ENCODE results near the gene SLC28A1.
"Not testable (repeated sequence)": the region's sequence is repeated elsewhere in the genome, so short reads cannot be mapped to it uniquely, and the experiment has no call there.

The SLC28A1 gene

GRCh38 chr15:84973492-84974460 lies 89.3 kb downstream of the SLC28A1 start:
- no peak for DNase-seq

DNA sequence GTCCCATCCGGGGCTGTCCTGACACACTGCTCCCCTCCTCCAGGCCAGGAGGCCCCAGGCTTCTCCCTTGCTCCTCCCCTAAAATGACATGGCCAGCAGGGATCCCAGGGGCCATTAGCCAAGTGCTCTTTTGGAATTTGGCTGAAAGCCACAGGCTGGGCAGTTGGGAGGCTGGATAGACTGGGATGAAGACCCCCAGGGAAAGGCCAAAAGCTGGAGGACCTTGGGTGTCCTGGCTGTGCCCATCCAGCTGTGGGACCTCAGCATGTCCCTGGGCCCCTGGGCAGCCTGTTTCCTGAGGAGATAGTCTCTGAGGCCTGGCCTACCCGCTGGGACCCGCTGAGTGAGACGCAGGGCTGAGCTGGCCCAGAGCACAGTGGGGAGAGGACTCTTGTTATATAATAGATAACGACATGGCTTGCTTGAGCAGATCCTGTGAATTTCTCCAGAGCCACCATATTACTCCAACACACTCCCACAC lies 91.4 kb downstream of the SLC28A1 start:
- DNase-seq: no peak

- DNase-seq: no peak
These were observed 92.4 kb downstream of the SLC28A1 start for GRCh38 chr15:84976746-84977345.

GRCh38 chr15:84979651-84980050 lies 95.2 kb downstream of the SLC28A1 start:
- no peak for DNase-seq

DNA sequence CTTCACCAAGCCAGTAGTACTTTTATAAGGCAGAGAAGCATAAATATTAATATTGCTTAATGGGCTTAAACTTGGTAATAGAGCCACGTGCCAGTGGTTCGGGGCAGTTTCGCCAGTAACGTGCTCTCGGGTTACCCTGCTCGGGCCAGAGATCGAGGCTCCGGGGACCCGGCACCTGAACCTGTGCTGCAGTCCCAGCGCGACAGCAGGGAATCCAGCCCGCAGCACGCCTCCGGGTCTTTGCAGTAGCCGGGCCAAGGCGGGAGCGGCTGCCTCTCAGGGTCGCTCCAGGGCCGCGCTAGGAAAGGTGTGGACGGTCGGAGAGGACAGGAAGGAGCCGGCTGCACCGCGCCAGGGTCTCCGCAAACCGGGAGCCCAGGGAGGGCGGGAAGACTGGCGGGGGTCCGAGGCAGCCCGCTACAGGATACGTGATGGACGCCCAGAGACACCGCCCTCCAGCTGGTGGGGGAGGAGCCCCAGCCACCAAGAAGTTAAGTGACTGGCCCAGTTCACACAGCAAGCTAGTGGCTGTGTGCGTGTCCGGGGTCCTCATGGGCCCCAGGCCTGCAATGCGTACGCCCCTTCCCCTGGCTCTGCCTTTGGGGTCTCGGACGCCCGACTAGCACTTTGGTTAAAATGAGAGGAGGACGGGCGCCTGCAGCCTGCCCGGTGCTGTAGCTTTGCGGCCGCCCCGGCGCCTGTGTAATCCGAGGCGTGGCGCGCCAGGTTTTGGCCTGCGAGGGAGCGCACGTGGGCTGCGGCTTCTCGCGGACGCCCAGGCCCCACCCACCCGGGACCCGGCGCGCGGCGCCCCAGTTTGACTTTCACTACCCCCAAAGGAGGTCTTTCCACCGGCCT lies 96.0 kb downstream of the SLC28A1 start:
- peak; percentile 84 for DNase-seq

DNA sequence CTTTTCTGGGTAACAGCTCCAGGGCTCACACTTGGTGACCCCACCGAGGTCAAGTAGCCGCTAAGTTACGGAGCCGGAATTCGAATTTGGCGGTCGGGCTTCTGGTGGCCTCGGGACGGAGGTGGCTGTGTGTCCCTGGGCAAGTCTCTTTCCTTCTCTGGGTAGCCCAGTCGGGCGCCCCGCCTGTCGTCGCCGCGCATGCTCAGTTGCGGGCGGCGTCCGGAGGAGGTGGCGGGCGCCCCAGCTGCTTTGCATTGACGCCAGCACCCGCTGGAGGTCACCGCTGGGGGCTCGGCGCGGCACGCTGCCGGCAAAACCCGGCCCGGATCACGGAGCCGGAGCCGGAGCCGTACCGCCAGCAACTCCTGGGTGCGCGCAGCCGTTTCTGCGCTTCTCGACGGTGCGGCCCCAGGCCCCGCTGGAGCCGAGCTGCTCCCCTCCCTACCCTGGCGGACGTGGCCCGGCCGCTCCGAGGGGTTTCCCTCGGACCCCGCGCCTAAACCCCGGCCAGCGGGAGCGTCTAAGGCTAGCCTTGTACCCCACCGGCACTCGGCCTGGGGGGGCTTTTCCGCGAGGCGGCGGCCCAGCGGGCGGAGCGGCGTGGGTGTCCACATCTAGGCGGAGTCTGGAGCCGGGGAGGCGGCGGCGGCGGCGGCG lies 96.7 kb downstream of the SLC28A1 start:
- peak; percentile 96 for DNase-seq

DNA sequence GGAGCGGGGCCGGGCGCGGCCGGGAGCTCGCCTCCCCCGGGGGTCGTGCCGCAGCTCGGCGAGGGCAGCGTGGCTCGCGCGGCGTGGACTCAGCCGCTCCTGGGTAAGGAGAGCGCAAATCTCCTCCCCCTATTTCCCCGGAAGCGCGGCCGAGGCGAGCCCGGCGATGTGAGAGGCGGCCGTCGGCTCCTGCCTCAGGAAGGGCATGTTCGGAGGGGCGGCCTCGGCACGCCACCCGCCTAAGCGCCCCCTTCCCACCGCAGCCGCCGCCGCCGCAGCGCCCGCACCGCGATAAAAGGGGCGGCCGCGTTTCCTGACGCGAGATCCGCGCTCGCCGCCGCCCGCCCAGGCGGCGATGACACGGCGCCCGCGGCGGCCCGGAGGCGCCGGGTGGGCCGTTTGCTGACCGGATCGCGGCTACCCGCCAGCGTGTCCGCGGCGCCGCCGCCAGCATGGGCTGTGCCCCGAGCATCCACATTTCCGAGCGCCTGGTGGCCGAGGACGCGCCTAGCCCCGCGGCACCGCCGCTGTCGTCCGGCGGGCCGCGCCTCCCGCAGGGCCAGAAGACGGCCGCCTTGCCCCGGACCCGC lies 97.3 kb downstream of the SLC28A1 start, which contains the start of gene PDE8A:
TSS of gene PDE8A (plus strand) at position 146 of the 590 bp plus-strand sequence. CDS start at position 453, 307 bp downstream.
- peak; percentile 63 for DNase-seq

DNA sequence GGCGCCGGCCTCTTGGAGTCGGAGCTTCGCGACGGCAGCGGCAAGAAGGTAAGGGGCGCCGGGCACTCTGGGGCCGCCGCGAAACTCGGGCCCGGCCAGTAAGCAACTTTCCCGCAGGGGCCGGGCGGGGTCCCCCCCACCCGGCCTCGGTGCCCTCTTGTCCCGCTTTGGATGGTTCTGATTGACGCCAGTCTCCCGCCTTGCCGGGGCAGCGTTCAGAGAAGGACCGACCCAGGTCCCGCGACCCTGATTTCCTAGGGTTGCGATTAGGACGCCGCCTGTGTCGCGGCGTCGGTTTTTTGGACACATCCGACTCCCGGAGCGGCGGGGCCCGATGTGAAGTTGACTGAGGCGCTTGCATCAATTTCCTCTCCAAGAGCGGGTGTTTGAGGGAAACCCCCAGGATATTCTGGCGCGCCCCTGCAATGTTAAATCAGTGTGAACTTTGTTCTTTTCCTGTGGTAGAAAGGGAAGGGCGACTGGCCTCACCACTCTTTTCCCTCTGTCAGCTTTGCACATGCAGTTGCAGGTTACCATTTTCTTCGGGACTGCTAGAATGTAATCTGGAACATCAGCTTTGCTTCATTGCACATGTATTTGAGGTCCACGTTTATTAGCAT lies 97.9 kb downstream of the SLC28A1 start:
- peak; percentile 59 for DNase-seq

DNA sequence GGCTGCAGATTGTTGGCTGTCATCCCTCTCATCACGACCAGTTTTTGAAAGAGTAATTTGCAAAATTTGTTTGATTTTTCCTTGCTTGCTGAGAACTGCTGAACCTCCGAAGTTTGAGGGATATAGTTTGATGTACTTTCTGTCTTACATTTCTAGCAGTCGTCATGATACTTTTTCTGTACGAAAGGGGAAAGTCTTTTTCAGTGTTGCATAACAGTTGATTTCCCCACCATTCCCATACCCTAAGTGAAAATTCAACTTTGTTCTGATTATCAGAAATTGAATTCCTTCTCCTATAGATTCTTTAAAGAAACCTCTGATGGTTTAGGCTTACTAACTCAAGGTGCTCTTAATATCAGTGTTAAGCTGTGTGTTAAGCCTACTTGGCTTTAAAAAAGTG lies 98.8 kb downstream of the SLC28A1 start:
- DNase-seq: no peak

DNA sequence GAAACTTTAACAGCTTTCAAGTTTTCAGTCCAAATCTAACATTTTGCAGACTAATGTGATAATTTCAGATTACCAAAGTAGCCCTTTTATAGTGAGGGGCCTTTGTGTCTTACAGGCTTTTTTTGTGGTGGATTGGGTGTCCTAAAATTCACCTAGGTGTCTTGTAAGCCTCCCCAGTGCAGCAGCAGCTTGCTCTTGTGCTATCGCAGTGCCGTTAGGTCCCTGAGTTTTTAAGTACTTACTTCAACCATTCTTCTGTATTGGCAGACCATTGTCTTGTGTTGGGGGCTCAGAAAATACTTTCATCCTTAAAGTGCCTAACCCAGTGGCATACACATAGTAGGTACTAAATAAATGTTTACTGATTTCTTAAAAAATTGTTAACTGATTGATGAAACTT lies 99.2 kb downstream of the SLC28A1 start:
- no peak for DNase-seq

DNA sequence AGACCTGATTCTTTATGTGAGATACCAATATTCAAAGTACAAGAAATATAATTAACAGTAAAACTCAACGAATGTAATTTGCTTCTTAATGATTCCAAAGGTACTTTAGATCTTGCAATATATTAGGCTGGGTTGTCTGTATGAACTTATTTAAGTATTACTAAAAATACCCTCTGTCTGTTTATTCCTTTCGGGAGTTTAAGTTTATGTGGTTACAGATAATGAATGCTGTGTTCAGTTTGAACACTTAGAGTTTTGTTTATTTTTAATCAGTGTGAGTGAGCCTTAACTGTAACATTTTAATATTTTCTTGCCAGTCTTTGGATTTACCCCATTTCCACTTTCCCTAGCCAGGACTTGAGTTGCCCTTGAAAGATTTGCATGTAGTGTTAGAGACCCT lies 100.7 kb downstream of the SLC28A1 start:
- DNase-seq: no peak

GRCh38 chr15:84987351-84987750 lies 102.9 kb downstream of the SLC28A1 start:
- DNase-seq: not testable (repeated sequence)

DNA sequence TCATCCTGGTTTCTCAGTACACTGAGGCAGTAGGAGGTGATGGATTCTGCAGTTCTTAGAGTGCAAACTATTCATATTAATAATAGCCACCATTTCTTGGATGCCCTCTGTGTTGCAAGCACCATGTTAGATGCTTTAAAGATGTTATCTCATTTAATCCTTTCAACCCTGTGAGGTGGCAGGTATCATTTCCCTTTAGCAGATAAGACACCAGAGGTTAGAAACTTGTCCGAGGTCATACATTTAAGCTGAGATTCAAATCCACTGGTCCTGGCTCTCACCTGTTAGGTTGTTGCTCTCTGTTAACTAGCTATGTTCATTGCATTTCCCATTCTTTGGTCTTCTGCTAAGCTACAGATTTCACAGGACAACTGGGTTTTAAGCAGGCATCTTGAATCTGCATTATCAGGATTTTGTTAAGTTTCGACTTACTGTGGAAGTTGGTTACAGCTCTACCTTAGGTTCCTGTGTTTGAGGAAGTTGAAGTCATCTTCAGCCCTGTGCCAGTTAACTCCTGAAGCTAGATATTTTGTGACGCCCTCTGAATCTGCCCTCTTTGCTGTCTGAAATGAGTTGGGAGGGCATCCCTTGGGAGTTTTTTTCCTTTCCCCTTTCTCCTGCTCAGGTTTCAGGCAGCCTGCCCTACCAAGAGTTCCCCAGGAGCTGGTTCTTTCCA lies 103.6 kb downstream of the SLC28A1 start:
- DNase-seq: no peak

DNA sequence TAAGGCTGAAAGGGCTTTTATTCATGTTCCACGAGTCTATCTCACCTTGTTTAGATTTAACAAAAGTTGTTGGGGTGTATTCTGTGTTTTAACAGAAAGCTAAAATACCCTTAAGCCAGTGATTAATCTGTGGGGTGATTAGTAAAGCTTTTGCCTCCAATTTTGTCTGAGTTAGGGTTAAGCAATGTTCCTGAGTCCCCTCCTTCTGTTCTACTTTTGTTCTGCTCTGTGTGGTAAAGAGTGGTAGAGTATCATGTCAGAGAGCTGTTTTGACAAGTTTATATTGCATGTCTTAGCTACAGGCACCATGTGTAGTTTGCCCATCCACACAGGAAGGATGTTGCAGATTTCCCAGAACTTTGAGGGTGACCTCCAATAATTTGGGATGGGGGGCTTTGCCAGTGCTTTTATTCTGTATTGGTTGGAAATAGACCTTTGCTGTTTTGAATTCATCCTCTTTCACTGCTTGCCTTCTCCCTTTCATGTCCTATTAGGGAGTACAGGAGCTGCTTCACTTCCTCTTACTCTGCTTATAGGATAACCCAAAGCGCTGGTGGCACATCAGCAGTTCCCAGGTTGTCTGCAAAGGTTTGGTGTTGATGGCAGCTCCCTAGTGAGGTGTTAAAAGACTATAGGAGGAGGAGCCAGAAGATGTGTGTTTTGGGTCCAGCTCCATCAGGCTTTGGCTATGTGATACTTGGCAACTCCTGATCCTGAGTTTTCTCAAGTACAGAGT lies 104.6 kb downstream of the SLC28A1 start:
- DNase-seq: no peak

GRCh38 chr15:84990507-84990906 lies 106.0 kb downstream of the SLC28A1 start:
- DNase-seq: no peak

- no peak for DNase-seq
These were observed 106.7 kb downstream of the SLC28A1 start for GRCh38 chr15:84991014-84991712.

- no peak for DNase-seq
These were observed 107.9 kb downstream of the SLC28A1 start for GRCh38 chr15:84992157-84992944.
